ENCODE measurements around the gene TNRC6A.
"Not testable (repeated sequence)": the region's sequence is repeated elsewhere in the genome, so short reads cannot be mapped to it uniquely, and the experiment has no call there.

The TNRC6A gene

DNA sequence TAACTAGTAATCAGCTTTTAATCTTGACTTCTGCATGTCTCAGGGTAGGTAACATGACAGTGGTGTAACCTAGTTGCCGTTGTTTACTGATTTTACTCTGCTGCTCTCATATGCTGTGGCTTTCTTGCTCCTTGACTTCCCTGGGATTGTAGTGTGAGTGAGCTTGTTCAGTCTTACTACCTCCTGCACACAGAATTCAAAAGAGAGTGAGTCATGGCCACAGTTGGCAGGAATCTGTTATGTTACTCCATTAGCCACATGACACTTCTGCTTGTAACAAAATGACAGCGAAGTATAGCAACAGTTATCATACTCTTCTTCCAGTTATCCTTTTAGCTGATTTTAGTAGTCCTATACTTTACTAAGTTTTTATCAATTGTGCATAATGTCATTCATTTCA is 18.8 kb downstream of the TNRC6A start:
- H2BK120ac ChIP-seq (ENCODE audit: insufficient read depth, low read length, poor library complexity) = no peak overlapping the region
- no peak overlapping the region for H2AFZ ChIP-seq (ENCODE audit: insufficient read depth, low read length, poor library complexity)
- no peak overlapping the region for H2AK5ac ChIP-seq (ENCODE audit: low read length)
- peak; percentile 15 to 35 for DNase-seq
- H3K4ac ChIP-seq (ENCODE audit: low read depth, low read length) = peak overlapping the region; percentile 80
- no peak overlapping the region for H3K9ac ChIP-seq (ENCODE audit: low read length)
- H3K27me3 ChIP-seq (ENCODE audit: insufficient read depth, low read length) = no peaks in the 10 kb centered on the region
- peaks cover under 1 to 1% of the 10 kb centered on the region in 2 experiments for H3K36me3 ChIP-seq (ENCODE audit: control insufficient read depth in 1 of 2, insufficient read depth in 2 of 2, low read length in 2 of 2)
- no peak overlapping the region for H2BK5ac ChIP-seq (ENCODE audit: low read depth, low read length, poor library complexity)
- no peak overlapping the region for H4K12ac ChIP-seq (ENCODE audit: low read depth, low read length)
- no peak overlapping the region for H3K18ac ChIP-seq (ENCODE audit: low read length)
- H4K91ac ChIP-seq (ENCODE audit: low read depth, low read length) = no peak overlapping the region
- H3K14ac ChIP-seq (ENCODE audit: low read length) = no peak overlapping the region
- H3K23ac ChIP-seq (ENCODE audit: low read length) = no peak overlapping the region
- H3K9me3 ChIP-seq (ENCODE audit: insufficient read depth, low read depth, low read length) = no peaks in the 10 kb centered on the region
- H3K79me1 ChIP-seq (ENCODE audit: low read length) = no peaks in the 10 kb centered on the region
- no peak overlapping the region for H2BK12ac ChIP-seq (ENCODE audit: low read length)
- H3K4me1 ChIP-seq (ENCODE audit: control insufficient read depth in 1 of 2, insufficient read depth in 2 of 2, low read length in 2 of 2) = peaks cover 3 to 4% of the 10 kb centered on the region in 2 experiments
- H3K4me3 ChIP-seq (ENCODE audit: low read depth, low read length) = no peak overlapping the region
- no peak overlapping the region for H3K27ac ChIP-seq (ENCODE audit: low read depth, low read length)
- H4K8ac ChIP-seq (ENCODE audit: low read depth, low read length) = no peak overlapping the region
- no CpG with 5 or more reads among the region's 2 CpGs for WGBS (ENCODE audit: extremely low coverage, insufficient coverage, insufficient read length)
- no peak overlapping the region for H3K4me2 ChIP-seq (ENCODE audit: low read length)
- H3K79me2 ChIP-seq (ENCODE audit: control insufficient read depth, insufficient read depth, low read length, poor library complexity) = peaks cover 5% of the 10 kb centered on the region

DNA sequence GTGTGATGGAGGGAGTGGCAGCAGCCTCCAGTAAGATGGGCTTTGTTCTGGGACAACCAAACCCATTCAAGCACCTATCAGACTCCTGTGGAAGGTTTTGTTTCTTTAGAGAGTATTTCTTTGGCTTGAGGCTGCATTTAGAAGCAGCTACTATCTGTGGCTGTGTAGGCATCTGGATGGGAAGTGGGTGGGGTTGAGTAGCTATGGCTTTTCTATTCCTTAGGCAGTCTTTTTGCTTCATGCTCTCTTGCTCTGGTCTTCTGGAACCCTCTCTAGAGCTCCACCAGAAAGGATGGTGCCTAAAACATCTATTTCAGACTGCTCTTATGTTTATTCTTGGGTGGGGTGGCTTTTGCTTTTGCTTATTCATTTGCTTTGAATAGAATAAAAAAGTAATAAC is 19.9 kb downstream of the TNRC6A start:
- Histone ChIP-seq H3K9me3 (ENCODE audit: insufficient read depth, low read depth, low read length) (no peaks in the 10 kb centered on the region), H2AFZ (ENCODE audit: insufficient read depth, low read length, poor library complexity) (no peak overlapping the region), H3K36me3 (ENCODE audit: control insufficient read depth in 1 of 2, insufficient read depth in 2 of 2, low read length in 2 of 2) (peaks cover 0 to 1% of the 10 kb centered on the region in 2 experiments), H4K12ac (ENCODE audit: low read depth, low read length) (no peak overlapping the region), H2BK12ac (ENCODE audit: low read length) (no peak overlapping the region), H3K79me2 (ENCODE audit: control insufficient read depth, insufficient read depth, low read length, poor library complexity) (peaks cover 4% of the 10 kb centered on the region), H4K91ac (ENCODE audit: low read depth, low read length) (no peak overlapping the region), H4K8ac (ENCODE audit: low read depth, low read length) (no peak overlapping the region), H2BK5ac (ENCODE audit: low read depth, low read length, poor library complexity) (no peak overlapping the region), H3K4ac (ENCODE audit: low read depth, low read length) (peak overlapping the region; percentile 87), H3K9ac (ENCODE audit: low read length) (no peak overlapping the region), H3K18ac (ENCODE audit: low read length) (no peak overlapping the region), H3K4me1 (ENCODE audit: control insufficient read depth in 1 of 2, insufficient read depth in 2 of 2, low read length in 2 of 2) (peaks cover 3 to 4% of the 10 kb centered on the region in 2 experiments), H3K4me2 (ENCODE audit: low read length) (no peak overlapping the region), H2AK5ac (ENCODE audit: low read length) (no peak overlapping the region), H3K27ac (ENCODE audit: low read depth, low read length) (no peak overlapping the region), H3K4me3 (ENCODE audit: low read depth, low read length) (no peak overlapping the region), H3K27me3 (ENCODE audit: insufficient read depth, low read length) (no peaks in the 10 kb centered on the region), H3K23ac (ENCODE audit: low read length) (no peak overlapping the region), H3K14ac (ENCODE audit: low read length) (no peak overlapping the region), H2BK120ac (ENCODE audit: insufficient read depth, low read length, poor library complexity) (no peak overlapping the region), H3K79me1 (ENCODE audit: low read length) (no peaks in the 10 kb centered on the region)
- no peak for DNase-seq

DNA sequence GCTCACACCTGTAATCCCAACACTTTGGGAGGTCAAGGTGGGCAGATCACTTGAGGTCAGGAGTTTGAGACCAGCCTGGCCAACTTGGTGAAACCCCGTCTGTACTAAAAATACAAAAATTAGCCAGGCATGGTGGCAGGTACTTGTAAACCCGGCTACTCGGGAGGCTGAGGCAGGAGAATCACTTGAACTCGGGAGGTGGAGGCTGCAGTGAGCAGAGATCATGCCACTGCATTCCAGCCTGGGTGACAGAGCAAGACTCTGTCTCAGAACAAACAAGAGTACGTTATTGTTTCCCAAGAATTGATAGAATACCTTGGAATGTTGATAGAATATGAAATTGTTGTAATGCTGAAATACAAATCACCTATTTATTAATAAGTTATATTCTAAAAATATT is 20.4 kb downstream of the TNRC6A start:
- no CpG with 5 or more reads among the region's 5 CpGs for WGBS (ENCODE audit: extremely low coverage, insufficient coverage, insufficient read length)
- not testable (repeated sequence) for H3K27ac ChIP-seq (ENCODE audit: low read depth, low read length); DNase-seq; H3K18ac ChIP-seq (ENCODE audit: low read length); H3K27me3 ChIP-seq (ENCODE audit: insufficient read depth, low read length); H4K12ac ChIP-seq (ENCODE audit: low read depth, low read length); H3K4me3 ChIP-seq (ENCODE audit: low read depth, low read length); H4K8ac ChIP-seq (ENCODE audit: low read depth, low read length); H3K9ac ChIP-seq (ENCODE audit: low read length); H3K36me3 ChIP-seq (ENCODE audit: control insufficient read depth in 1 of 2, insufficient read depth in 2 of 2, low read length in 2 of 2); H4K91ac ChIP-seq (ENCODE audit: low read depth, low read length); H3K23ac ChIP-seq (ENCODE audit: low read length); H2BK5ac ChIP-seq (ENCODE audit: low read depth, low read length, poor library complexity); H2AFZ ChIP-seq (ENCODE audit: insufficient read depth, low read length, poor library complexity); H3K14ac ChIP-seq (ENCODE audit: low read length); H2BK120ac ChIP-seq (ENCODE audit: insufficient read depth, low read length, poor library complexity); H3K9me3 ChIP-seq (ENCODE audit: insufficient read depth, low read depth, low read length); H2BK12ac ChIP-seq (ENCODE audit: low read length); H3K4me1 ChIP-seq (ENCODE audit: control insufficient read depth in 1 of 2, insufficient read depth in 2 of 2, low read length in 2 of 2); H2AK5ac ChIP-seq (ENCODE audit: low read length); H3K79me1 ChIP-seq (ENCODE audit: low read length); H3K79me2 ChIP-seq (ENCODE audit: control insufficient read depth, insufficient read depth, low read length, poor library complexity); H3K4me2 ChIP-seq (ENCODE audit: low read length)
- peak overlapping the region; percentile 46 for H3K4ac ChIP-seq (ENCODE audit: low read depth, low read length)

DNA sequence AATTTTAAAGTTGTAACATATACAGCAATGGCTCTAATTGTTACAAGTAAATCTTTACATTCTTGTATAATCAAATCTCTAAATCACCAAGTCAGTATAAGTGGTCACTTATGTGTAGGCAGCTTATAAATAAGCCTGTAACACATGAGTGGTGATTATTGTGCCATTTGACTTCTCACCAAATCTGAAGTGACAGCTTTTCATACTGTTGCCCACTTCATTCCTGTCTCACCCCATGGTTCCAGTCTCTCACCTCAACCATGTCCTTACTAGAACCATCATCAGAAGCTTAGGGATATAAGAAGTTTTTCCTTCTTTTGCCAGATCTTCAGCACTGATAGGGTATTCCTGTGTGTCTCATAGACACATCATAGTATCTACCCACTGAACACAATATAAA is 23.5 kb downstream of the TNRC6A start:
- Histone ChIP-seq H3K4me1 (ENCODE audit: control insufficient read depth in 1 of 2, insufficient read depth in 2 of 2, low read length in 2 of 2) (no peaks in the 10 kb centered on the region), H3K14ac (ENCODE audit: low read length) (no peak overlapping the region), H4K12ac (ENCODE audit: low read depth, low read length) (no peak overlapping the region), H4K91ac (ENCODE audit: low read depth, low read length) (no peak overlapping the region), H3K4me3 (ENCODE audit: low read depth, low read length) (no peak overlapping the region), H2BK12ac (ENCODE audit: low read length) (no peak overlapping the region), H3K4ac (ENCODE audit: low read depth, low read length) (no peak overlapping the region), H3K23ac (ENCODE audit: low read length) (no peak overlapping the region), H3K27ac (ENCODE audit: low read depth, low read length) (no peak overlapping the region), H3K9ac (ENCODE audit: low read length) (no peak overlapping the region), H3K9me3 (ENCODE audit: insufficient read depth, low read depth, low read length) (no peaks in the 10 kb centered on the region), H2AK5ac (ENCODE audit: low read length) (no peak overlapping the region), H3K27me3 (ENCODE audit: insufficient read depth, low read length) (no peaks in the 10 kb centered on the region), H3K18ac (ENCODE audit: low read length) (no peak overlapping the region), H2BK120ac (ENCODE audit: insufficient read depth, low read length, poor library complexity) (no peak overlapping the region), H4K8ac (ENCODE audit: low read depth, low read length) (no peak overlapping the region), H3K36me3 (ENCODE audit: control insufficient read depth in 1 of 2, insufficient read depth in 2 of 2, low read length in 2 of 2) (no peaks in the 10 kb centered on the region), H3K79me1 (ENCODE audit: low read length) (no peaks in the 10 kb centered on the region), H2AFZ (ENCODE audit: insufficient read depth, low read length, poor library complexity) (no peak overlapping the region), H3K79me2 (ENCODE audit: control insufficient read depth, insufficient read depth, low read length, poor library complexity) (peaks cover 2% of the 10 kb centered on the region), H3K4me2 (ENCODE audit: low read length) (no peak overlapping the region), H2BK5ac (ENCODE audit: low read depth, low read length, poor library complexity) (no peak overlapping the region)
- DNase-seq = no peak

DNA sequence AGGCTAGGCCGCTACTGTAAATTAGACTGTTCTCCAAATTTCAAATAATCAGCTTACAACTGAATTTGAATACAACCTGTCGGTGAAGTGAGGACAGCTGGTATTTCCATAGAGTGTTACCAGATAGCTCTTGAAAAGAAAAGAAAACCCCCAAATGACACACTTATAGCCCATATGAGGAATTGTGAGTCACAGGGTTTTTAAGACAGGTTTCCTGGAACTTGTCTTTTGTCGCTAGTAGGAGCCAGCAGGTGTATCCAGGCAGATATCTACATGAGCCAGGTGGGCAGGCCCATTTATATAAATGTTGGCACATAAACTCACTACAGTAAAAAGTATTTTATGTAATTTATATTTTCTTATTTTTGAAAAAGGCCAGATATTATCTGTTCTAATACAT is 24.0 kb downstream of the TNRC6A start:
- H2BK120ac ChIP-seq (ENCODE audit: insufficient read depth, low read length, poor library complexity) = no peak overlapping the region
- no peak overlapping the region for H4K91ac ChIP-seq (ENCODE audit: low read depth, low read length)
- H3K9me3 ChIP-seq (ENCODE audit: insufficient read depth, low read depth, low read length) = no peaks in the 10 kb centered on the region
- no peak overlapping the region for H2BK12ac ChIP-seq (ENCODE audit: low read length)
- WGBS (ENCODE audit: extremely low coverage, insufficient coverage, insufficient read length) = no CpG with 5 or more reads among the region's 3 CpGs
- H3K36me3 ChIP-seq (ENCODE audit: control insufficient read depth in 1 of 2, insufficient read depth in 2 of 2, low read length in 2 of 2) = no peaks in the 10 kb centered on the region
- H3K79me2 ChIP-seq (ENCODE audit: control insufficient read depth, insufficient read depth, low read length, poor library complexity) = peaks cover 2% of the 10 kb centered on the region
- no peak overlapping the region for H2AFZ ChIP-seq (ENCODE audit: insufficient read depth, low read length, poor library complexity)
- H3K23ac ChIP-seq (ENCODE audit: low read length) = no peak overlapping the region
- H3K18ac ChIP-seq (ENCODE audit: low read length) = no peak overlapping the region
- no peaks in the 10 kb centered on the region for H3K4me1 ChIP-seq (ENCODE audit: control insufficient read depth in 1 of 2, insufficient read depth in 2 of 2, low read length in 2 of 2)
- no peaks in the 10 kb centered on the region for H3K27me3 ChIP-seq (ENCODE audit: insufficient read depth, low read length)
- H3K27ac ChIP-seq (ENCODE audit: low read depth, low read length) = no peak overlapping the region
- H3K4ac ChIP-seq (ENCODE audit: low read depth, low read length) = no peak overlapping the region
- no peak for DNase-seq
- H3K4me3 ChIP-seq (ENCODE audit: low read depth, low read length) = no peak overlapping the region
- H2AK5ac ChIP-seq (ENCODE audit: low read length) = no peak overlapping the region
- H4K8ac ChIP-seq (ENCODE audit: low read depth, low read length) = no peak overlapping the region
- H2BK5ac ChIP-seq (ENCODE audit: low read depth, low read length, poor library complexity) = no peak overlapping the region
- no peak overlapping the region for H3K14ac ChIP-seq (ENCODE audit: low read length)
- no peak overlapping the region for H3K4me2 ChIP-seq (ENCODE audit: low read length)
- H3K9ac ChIP-seq (ENCODE audit: low read length) = no peak overlapping the region
- H3K79me1 ChIP-seq (ENCODE audit: low read length) = no peaks in the 10 kb centered on the region
- no peak overlapping the region for H4K12ac ChIP-seq (ENCODE audit: low read depth, low read length)

Data from trophoblast cell (in vitro differentiated cells and primary cell).